A549 treated with CORT108297 at 1 μM for 4 hours (cell line): ENCODE measurements around the gene MC3R. TPM values are rescaled to one million over a fixed set of nuclear protein-coding genes. Genes with fewer than 3 reads are reported as not detected.

Experiments used
- total RNA-seq: library from RNA; stranded (reverse); fragments of 200-300 nt; extraction: Qiagen RNA extraction; gene quantifications from 5 replicates; pipeline ENCODE4 v1.2.3, GENCODE V29; 2022

Gene MC3R
- total RNA-seq = not detected in 5 replicates

GRCh38 chr20:56247954-56248782 is at the start of gene MC3R:
MC3R (plus strand) TSS chr20:56248732; CDS start chr20:56248844, 112 bp downstream.

Other genes starting within 250 kb of the MC3R start
- not detected in 5 replicates for gene CBLN4, start 243.2 kb upstream of the MC3R start, total RNA-seq
- 10.8 to 12.7 TPM (median 11.3 TPM) in 5 replicates for gene FAM210B, start 110.2 kb downstream of the MC3R start, total RNA-seq
- gene AURKA, start 143.5 kb downstream of the MC3R start, total RNA-seq = 102 to 111 TPM (median 110 TPM) in 5 replicates
- 37.2 to 41.4 TPM (median 38.3 TPM) in 5 replicates for gene CSTF1, start 143.9 kb downstream of the MC3R start, total RNA-seq
- gene CASS4, start 163.5 kb downstream of the MC3R start, total RNA-seq = 0.03 to 0.07 TPM in 2 of 5 replicates, not detected in the others
- 77.8 to 95.5 TPM (median 91.4 TPM) in 5 replicates for gene RTF2, start 219.9 kb downstream of the MC3R start, total RNA-seq